Hepatocyte (in vitro differentiated cells): Measurements from ENCODE around the gene CFAP65.

Experiments used
- EZH2 ChIP-seq: fragments of 200-600 bp; sonication (generic); IDR thresholded peaks from 2 replicates; pipeline ENCODE4 v1.6.1; 2016; ENCODE audit warnings: antibody characterized with exemption, mild to moderate bottlenecking, borderline replicate concordance
- EZH2phosphoT487 ChIP-seq: fragments of 200-600 bp; sonication (generic); IDR thresholded peaks from one replicate; pipeline ENCODE4 v1.6.1; 2018; ENCODE audit warnings: antibody characterized with exemption, mild to moderate bottlenecking, low read depth, moderate library complexity; ENCODE audit not compliant: unreplicated experiment, severe bottlenecking
- TF ChIP-seq, protein P1 (sequence below): fragments of 200-600 bp; sonication (generic); IDR thresholded peaks from 2 replicates; pipeline ENCODE4 v1.5.1; 2016; ENCODE audit warnings: antibody characterized with exemption, mild to moderate bottlenecking; ENCODE audit not compliant: poor library complexity

- TF ChIP-seq EZH2phosphoT487 (peak; percentile 52), EZH2 (peak; percentile 29)
- TF ChIP-seq, protein P1, sequence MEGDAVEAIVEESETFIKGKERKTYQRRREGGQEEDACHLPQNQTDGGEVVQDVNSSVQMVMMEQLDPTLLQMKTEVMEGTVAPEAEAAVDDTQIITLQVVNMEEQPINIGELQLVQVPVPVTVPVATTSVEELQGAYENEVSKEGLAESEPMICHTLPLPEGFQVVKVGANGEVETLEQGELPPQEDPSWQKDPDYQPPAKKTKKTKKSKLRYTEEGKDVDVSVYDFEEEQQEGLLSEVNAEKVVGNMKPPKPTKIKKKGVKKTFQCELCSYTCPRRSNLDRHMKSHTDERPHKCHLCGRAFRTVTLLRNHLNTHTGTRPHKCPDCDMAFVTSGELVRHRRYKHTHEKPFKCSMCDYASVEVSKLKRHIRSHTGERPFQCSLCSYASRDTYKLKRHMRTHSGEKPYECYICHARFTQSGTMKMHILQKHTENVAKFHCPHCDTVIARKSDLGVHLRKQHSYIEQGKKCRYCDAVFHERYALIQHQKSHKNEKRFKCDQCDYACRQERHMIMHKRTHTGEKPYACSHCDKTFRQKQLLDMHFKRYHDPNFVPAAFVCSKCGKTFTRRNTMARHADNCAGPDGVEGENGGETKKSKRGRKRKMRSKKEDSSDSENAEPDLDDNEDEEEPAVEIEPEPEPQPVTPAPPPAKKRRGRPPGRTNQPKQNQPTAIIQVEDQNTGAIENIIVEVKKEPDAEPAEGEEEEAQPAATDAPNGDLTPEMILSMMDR, result no peak
These were observed 57.9 kb downstream of the CFAP65 start for GRCh38 chr2:218983263-218983933.
